Suprapubic skin (tissue), 4 donors: ENCODE measurements around the gene TRIM26.

Source experiments
- EP300 ChIP-seq: sonication (generic); formaldehyde crosslinking; IDR thresholded peaks from one replicate; pipeline ENCODE4 v1.6.1; 2017; ENCODE audit warnings: antibody characterized with exemption
- POLR2A ChIP-seq, 2 donors: fragments of 450-650 bp; IDR thresholded peaks; one replicate each; pipeline ENCODE4 v1.6.1; 2017; ENCODE audit warnings: antibody characterized with exemption in 2 of 2, mild to moderate bottlenecking in 2 of 2, moderate library complexity in 2 of 2
- POLR2AphosphoS5 ChIP-seq, 3 donors: sonication (generic); formaldehyde crosslinking; IDR thresholded peaks; one replicate each; pipeline ENCODE4 v1.6.1; 2017; ENCODE audit warnings: antibody characterized with exemption in 3 of 3
- TF ChIP-seq, protein P1 (sequence below), 2 donors: fragments of 200-600 bp in 1 of 2; fragments of 450-650 bp in 1 of 2; sonication (generic) in 1 of 2; IDR thresholded peaks; one replicate each; pipeline ENCODE4 v1.5.1; 2016 to 2019; ENCODE audit warnings: antibody characterized with exemption in 2 of 2, mild to moderate bottlenecking in 1 of 2, moderate library complexity in 1 of 2

DNA sequence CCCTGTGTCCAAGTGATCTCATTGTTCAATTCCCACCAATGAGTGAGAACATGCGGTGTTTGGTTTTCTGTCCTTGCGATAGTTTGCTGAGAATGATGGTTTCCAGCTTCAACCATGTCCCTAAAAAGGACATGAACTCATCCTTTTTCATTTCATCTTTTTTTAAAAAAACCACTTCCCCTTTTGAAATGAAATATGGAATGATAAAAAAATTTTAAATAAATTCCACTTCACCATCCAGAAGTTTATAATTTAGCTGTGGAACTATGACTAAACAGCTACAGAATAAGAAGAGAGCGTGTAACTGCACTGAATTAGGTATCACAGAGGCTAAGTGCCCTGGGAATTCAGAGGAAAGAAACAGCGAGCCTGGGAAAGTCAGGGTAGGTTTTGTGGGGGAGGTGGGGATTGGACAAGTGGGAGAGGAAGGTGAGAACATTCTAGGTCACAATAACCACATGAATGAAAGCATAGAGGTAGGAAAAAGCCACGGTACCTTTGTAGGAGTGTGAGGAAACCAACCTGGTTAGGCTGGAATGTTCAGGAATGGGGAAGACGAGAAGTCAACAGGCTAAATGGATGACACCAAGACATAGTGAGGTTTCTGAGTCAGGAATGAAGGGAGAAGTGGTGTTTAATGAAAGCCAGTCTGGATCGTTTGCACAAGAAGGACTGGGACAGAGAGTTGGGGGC, 63.2 kb downstream of the TRIM26 start:
- TF ChIP-seq, protein P1, sequence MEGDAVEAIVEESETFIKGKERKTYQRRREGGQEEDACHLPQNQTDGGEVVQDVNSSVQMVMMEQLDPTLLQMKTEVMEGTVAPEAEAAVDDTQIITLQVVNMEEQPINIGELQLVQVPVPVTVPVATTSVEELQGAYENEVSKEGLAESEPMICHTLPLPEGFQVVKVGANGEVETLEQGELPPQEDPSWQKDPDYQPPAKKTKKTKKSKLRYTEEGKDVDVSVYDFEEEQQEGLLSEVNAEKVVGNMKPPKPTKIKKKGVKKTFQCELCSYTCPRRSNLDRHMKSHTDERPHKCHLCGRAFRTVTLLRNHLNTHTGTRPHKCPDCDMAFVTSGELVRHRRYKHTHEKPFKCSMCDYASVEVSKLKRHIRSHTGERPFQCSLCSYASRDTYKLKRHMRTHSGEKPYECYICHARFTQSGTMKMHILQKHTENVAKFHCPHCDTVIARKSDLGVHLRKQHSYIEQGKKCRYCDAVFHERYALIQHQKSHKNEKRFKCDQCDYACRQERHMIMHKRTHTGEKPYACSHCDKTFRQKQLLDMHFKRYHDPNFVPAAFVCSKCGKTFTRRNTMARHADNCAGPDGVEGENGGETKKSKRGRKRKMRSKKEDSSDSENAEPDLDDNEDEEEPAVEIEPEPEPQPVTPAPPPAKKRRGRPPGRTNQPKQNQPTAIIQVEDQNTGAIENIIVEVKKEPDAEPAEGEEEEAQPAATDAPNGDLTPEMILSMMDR (IDR thresholded peaks at IDR 0.05), result no peak
- TF ChIP-seq POLR2AphosphoS5 (IDR thresholded peaks at IDR 0.05) (no peak), POLR2A (IDR thresholded peaks at IDR 0.05) (no peak), EP300 (no peak)
